Measurements from ENCODE around the gene TAPBP.

DNA sequence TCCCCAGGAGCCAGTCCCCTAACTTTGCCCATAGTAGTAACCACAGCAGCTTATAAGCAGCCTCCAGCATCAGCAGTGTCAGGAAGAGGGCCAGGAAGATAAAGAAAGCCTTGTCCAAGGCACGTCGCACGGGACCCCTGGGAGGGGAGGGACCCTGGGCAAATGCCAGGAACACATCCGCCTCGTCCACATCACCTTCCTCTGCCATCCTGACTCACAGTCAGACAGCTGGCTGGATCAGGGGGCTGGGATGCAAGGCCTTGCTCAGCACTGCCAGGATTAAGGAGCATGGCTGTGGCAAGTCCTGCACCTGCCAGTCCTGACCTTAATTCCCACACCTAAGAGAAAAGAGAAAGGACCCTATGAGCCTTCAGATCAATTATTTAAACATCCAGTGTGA lies 15.2 kb upstream of the TAPBP start:
- TF ChIP-seq, protein P1, sequence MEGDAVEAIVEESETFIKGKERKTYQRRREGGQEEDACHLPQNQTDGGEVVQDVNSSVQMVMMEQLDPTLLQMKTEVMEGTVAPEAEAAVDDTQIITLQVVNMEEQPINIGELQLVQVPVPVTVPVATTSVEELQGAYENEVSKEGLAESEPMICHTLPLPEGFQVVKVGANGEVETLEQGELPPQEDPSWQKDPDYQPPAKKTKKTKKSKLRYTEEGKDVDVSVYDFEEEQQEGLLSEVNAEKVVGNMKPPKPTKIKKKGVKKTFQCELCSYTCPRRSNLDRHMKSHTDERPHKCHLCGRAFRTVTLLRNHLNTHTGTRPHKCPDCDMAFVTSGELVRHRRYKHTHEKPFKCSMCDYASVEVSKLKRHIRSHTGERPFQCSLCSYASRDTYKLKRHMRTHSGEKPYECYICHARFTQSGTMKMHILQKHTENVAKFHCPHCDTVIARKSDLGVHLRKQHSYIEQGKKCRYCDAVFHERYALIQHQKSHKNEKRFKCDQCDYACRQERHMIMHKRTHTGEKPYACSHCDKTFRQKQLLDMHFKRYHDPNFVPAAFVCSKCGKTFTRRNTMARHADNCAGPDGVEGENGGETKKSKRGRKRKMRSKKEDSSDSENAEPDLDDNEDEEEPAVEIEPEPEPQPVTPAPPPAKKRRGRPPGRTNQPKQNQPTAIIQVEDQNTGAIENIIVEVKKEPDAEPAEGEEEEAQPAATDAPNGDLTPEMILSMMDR (IDR thresholded peaks at IDR 0.05): no peak
- TF ChIP-seq POLR2A (IDR thresholded peaks at IDR 0.05): no peak

Measured in testis (tissue), 2 donors.